Measurements from ENCODE around the gene TMEM225B.
"Not testable (repeated sequence)": the region's sequence is repeated elsewhere in the genome, so short reads cannot be mapped to it uniquely, and the experiment has no call there.

The TMEM225B gene, protein sequence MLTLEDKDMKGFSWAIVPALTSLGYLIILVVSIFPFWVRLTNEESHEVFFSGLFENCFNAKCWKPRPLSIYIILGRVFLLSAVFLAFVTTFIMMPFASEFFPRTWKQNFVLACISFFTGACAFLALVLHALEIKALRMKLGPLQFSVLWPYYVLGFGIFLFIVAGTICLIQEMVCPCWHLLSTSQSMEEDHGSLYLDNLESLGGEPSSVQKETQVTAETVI
- 0 to 0.52 (median 0.09) reads per million in 3 donors for total RNA-seq

GRCh38 chr7:99597762-99598501 lies at the start of gene TMEM225B:
Gene TMEM225B, plus strand, starts transcription at chr7:99598267. Its CDS starts 6,122 bp downstream, at chr7:99604389.
- Histone ChIP-seq H3K4me3 (ENCODE audit: insufficient read depth, low read depth, low read length, poor library complexity, severe bottlenecking) (no peak within 1 kb of the TSS), H3K4me1 (ENCODE audit: control insufficient read depth, insufficient read depth, low read length, poor library complexity, severe bottlenecking) (no peaks in the 10 kb centered on the region), H3K36me3 (ENCODE audit: control insufficient read depth, insufficient read depth, low read length) (no peaks in the 10 kb centered on the region), H3K27me3 (replicated peaks; ENCODE audit: control insufficient read depth, insufficient read depth, low read length, poor library complexity, severe bottlenecking) (no peaks in the 10 kb centered on the region), H3K9me3 (ENCODE audit: control insufficient read depth, low read length) (no peaks in the 10 kb centered on the region), H3K27ac (ENCODE audit: insufficient read depth, low read length, poor library complexity, severe bottlenecking) (no peak within 1 kb of the TSS)
- no peak for DNase-seq

GRCh38 chr7:99549545-99549944 lies 48.5 kb upstream of the TMEM225B start:
- DNase-seq; H3K27ac ChIP-seq (ENCODE audit: insufficient read depth, low read length, poor library complexity, severe bottlenecking); H3K4me3 ChIP-seq (ENCODE audit: insufficient read depth, low read depth, low read length, poor library complexity, severe bottlenecking); H3K36me3 ChIP-seq (ENCODE audit: control insufficient read depth, insufficient read depth, low read length); H3K9me3 ChIP-seq (ENCODE audit: control insufficient read depth, low read length); H3K27me3 ChIP-seq (replicated peaks; ENCODE audit: control insufficient read depth, insufficient read depth, low read length, poor library complexity, severe bottlenecking): not testable (repeated sequence)
- H3K4me1 ChIP-seq (ENCODE audit: control insufficient read depth, insufficient read depth, low read length, poor library complexity, severe bottlenecking) = peaks cover 10% of the 10 kb centered on the region

- Histone ChIP-seq H3K36me3 (ENCODE audit: control insufficient read depth, insufficient read depth, low read length) (peaks cover 16% of the 10 kb centered on the region), H3K4me3 (ENCODE audit: insufficient read depth, low read depth, low read length, poor library complexity, severe bottlenecking) (peak overlapping the region; percentile 91), H3K9me3 (ENCODE audit: control insufficient read depth, low read length) (no peaks in the 10 kb centered on the region), H3K4me1 (ENCODE audit: control insufficient read depth, insufficient read depth, low read length, poor library complexity, severe bottlenecking) (peaks cover 13% of the 10 kb centered on the region), H3K27ac (ENCODE audit: insufficient read depth, low read length, poor library complexity, severe bottlenecking) (peak overlapping the region; percentile 91), H3K27me3 (replicated peaks; ENCODE audit: control insufficient read depth, insufficient read depth, low read length, poor library complexity, severe bottlenecking) (no peaks in the 10 kb centered on the region)
- no peak for DNase-seq
These were observed 46.7 kb upstream of the TMEM225B start for GRCh38 chr7:99551334-99551733.

GRCh38 chr7:99551767-99552463 lies 46.2 kb upstream of the TMEM225B start, which contains the start of gene FAM200A:
Gene FAM200A, minus strand, starts transcription at chr7:99552114. Its CDS starts 3,707 bp downstream, at chr7:99548407.
- Histone ChIP-seq H3K27me3 (replicated peaks; ENCODE audit: control insufficient read depth, insufficient read depth, low read length, poor library complexity, severe bottlenecking) (no peaks in the 10 kb centered on the region), H3K27ac (ENCODE audit: insufficient read depth, low read length, poor library complexity, severe bottlenecking) (peak within 1 kb of the TSS; percentile 91), H3K4me1 (ENCODE audit: control insufficient read depth, insufficient read depth, low read length, poor library complexity, severe bottlenecking) (peaks cover 15% of the 10 kb centered on the region), H3K4me3 (ENCODE audit: insufficient read depth, low read depth, low read length, poor library complexity, severe bottlenecking) (peak within 1 kb of the TSS; percentile 91), H3K36me3 (ENCODE audit: control insufficient read depth, insufficient read depth, low read length) (peaks cover 18% of the 10 kb centered on the region), H3K9me3 (ENCODE audit: control insufficient read depth, low read length) (no peaks in the 10 kb centered on the region)
- DNase-seq = peak; percentile 68 to 79 (median 72)

GRCh38 chr7:99553039-99553438 lies 45.0 kb upstream of the TMEM225B start:
- Histone ChIP-seq H3K4me1 (ENCODE audit: control insufficient read depth, insufficient read depth, low read length, poor library complexity, severe bottlenecking) (peaks cover 23% of the 10 kb centered on the region), H3K27me3 (replicated peaks; ENCODE audit: control insufficient read depth, insufficient read depth, low read length, poor library complexity, severe bottlenecking) (no peaks in the 10 kb centered on the region), H3K4me3 (ENCODE audit: insufficient read depth, low read depth, low read length, poor library complexity, severe bottlenecking) (no peak overlapping the region), H3K27ac (ENCODE audit: insufficient read depth, low read length, poor library complexity, severe bottlenecking) (no peak overlapping the region), H3K36me3 (ENCODE audit: control insufficient read depth, insufficient read depth, low read length) (peaks cover 13% of the 10 kb centered on the region), H3K9me3 (ENCODE audit: control insufficient read depth, low read length) (no peaks in the 10 kb centered on the region)
- no peak for DNase-seq

DNA sequence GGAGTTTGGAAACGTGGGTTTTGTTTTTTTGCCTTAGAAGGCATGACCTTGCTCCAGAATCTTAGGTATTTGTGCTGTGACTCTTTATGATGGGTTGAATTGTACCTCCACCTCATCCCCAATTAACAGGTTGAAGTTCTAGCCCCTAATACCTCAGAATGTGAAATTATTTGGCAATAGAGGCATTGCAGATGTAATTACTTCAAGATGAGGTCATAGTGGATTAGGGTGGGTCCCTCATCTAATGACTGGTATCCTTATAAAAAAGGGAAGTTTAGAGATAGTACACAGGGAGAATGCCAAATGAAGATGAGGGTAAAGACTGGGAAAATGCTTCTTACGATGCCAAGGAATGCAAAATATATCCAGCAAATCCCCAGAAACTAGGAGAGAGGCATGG lies 43.1 kb upstream of the TMEM225B start:
- Histone ChIP-seq H3K9me3 (ENCODE audit: control insufficient read depth, low read length) (no peaks in the 10 kb centered on the region), H3K27me3 (replicated peaks; ENCODE audit: control insufficient read depth, insufficient read depth, low read length, poor library complexity, severe bottlenecking) (no peaks in the 10 kb centered on the region), H3K4me1 (ENCODE audit: control insufficient read depth, insufficient read depth, low read length, poor library complexity, severe bottlenecking) (peaks cover 23% of the 10 kb centered on the region), H3K27ac (ENCODE audit: insufficient read depth, low read length, poor library complexity, severe bottlenecking) (no peak overlapping the region), H3K4me3 (ENCODE audit: insufficient read depth, low read depth, low read length, poor library complexity, severe bottlenecking) (no peak overlapping the region), H3K36me3 (ENCODE audit: control insufficient read depth, insufficient read depth, low read length) (peaks cover 13% of the 10 kb centered on the region)
- DNase-seq = no peak

- peak overlapping the region; percentile 96 for H3K27ac ChIP-seq (ENCODE audit: insufficient read depth, low read length, poor library complexity, severe bottlenecking)
- no peak overlapping the region for H3K4me3 ChIP-seq (ENCODE audit: insufficient read depth, low read depth, low read length, poor library complexity, severe bottlenecking)
- peaks cover 34% of the 10 kb centered on the region for H3K36me3 ChIP-seq (ENCODE audit: control insufficient read depth, insufficient read depth, low read length)
- no peaks in the 10 kb centered on the region for H3K9me3 ChIP-seq (ENCODE audit: control insufficient read depth, low read length)
- H3K4me1 ChIP-seq (ENCODE audit: control insufficient read depth, insufficient read depth, low read length, poor library complexity, severe bottlenecking) = peaks cover 21% of the 10 kb centered on the region
- no peak for DNase-seq
- H3K27me3 ChIP-seq (replicated peaks; ENCODE audit: control insufficient read depth, insufficient read depth, low read length, poor library complexity, severe bottlenecking) = no peaks in the 10 kb centered on the region
These were observed 40.9 kb upstream of the TMEM225B start for GRCh38 chr7:99557196-99557607.

DNA sequence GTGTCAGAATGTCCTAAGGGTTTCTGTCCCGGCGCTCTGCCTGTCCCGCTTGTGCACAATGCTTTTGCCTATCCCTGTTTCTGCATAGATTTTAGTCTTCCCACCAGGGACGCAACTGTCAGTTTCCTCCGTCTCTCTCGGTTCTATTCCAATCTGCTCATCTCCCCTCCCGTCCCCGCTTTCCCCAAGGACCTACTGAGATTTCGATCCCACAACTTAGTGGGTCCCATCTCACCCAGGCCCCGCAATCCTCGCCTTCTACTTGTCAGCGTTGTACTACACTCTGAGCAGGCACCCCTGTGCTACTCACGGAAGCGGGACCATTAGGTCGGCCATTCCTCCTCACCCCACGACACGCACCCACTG lies 40.1 kb upstream of the TMEM225B start:
- no peak for DNase-seq
- Histone ChIP-seq H3K4me3 (ENCODE audit: insufficient read depth, low read depth, low read length, poor library complexity, severe bottlenecking) (peak overlapping the region; percentile 82), H3K27ac (ENCODE audit: insufficient read depth, low read length, poor library complexity, severe bottlenecking) (peak overlapping the region; percentile 96), H3K4me1 (ENCODE audit: control insufficient read depth, insufficient read depth, low read length, poor library complexity, severe bottlenecking) (peaks cover 17% of the 10 kb centered on the region), H3K36me3 (ENCODE audit: control insufficient read depth, insufficient read depth, low read length) (peaks cover 42% of the 10 kb centered on the region), H3K9me3 (ENCODE audit: control insufficient read depth, low read length) (no peaks in the 10 kb centered on the region), H3K27me3 (replicated peaks; ENCODE audit: control insufficient read depth, insufficient read depth, low read length, poor library complexity, severe bottlenecking) (no peaks in the 10 kb centered on the region)

DNA sequence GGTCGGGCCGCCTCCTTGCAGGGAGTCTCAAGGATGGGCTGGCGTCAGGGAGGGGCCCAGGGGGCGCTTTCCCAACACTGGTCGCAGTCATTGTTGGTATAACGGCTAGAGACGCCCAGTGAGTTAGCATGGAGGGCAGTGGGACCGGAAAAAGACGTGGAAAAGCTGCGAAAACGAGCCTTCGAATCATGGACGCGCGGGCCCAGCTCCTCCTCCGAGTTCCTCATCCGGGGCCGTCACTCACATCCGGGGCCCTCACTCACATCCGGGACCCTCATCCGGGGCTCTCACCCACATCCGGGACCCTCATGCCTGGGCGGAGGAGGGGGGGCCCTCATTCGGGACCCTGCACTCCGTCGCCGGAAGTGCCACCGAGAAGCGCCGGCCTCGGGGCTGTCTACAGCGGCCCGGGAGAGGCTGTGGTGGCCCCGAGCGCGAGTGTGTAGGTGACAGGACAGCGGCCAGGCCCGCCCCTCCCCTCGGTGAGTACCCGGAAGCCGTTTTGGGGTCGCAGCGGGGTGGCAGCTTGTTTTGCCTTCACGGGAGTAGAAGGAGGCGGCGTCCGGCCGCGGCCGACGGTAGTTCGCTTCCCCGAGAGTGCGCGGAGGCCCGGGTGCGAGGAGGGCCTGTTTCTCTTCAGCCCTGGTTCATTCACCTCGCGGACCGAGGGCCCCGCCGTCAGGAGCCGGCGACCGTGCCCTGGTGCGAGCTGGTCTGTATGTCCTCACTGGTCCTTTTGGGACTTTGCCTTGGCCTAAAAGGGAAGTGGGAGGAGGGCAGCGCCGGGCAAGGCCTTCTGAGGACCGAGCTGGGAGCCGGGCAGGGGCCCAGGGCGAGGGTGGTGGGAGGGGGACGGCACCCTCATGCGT lies 39.5 kb upstream of the TMEM225B start, which contains the start of gene ZNF655:
ZNF655 (plus strand) TSS at position 337 of the 869 bp plus-strand sequence. CDS start 1,918 bp downstream, outside the sequence.
- H3K36me3 ChIP-seq (ENCODE audit: control insufficient read depth, insufficient read depth, low read length) = peaks cover 45% of the 10 kb centered on the region
- peak; percentile 85 to 88 (median 87) for DNase-seq
- H3K9me3 ChIP-seq (ENCODE audit: control insufficient read depth, low read length) = no peaks in the 10 kb centered on the region
- H3K4me3 ChIP-seq (ENCODE audit: insufficient read depth, low read depth, low read length, poor library complexity, severe bottlenecking) = peak within 1 kb of the TSS; percentile 82
- peak within 1 kb of the TSS; percentile 96 for H3K27ac ChIP-seq (ENCODE audit: insufficient read depth, low read length, poor library complexity, severe bottlenecking)
- no peaks in the 10 kb centered on the region for H3K27me3 ChIP-seq (replicated peaks; ENCODE audit: control insufficient read depth, insufficient read depth, low read length, poor library complexity, severe bottlenecking)
- H3K4me1 ChIP-seq (ENCODE audit: control insufficient read depth, insufficient read depth, low read length, poor library complexity, severe bottlenecking) = peaks cover 17% of the 10 kb centered on the region
